Liver (tissue), 3 donors: Measurements from ENCODE around the gene KCNMA1.

Experiments
- EGR1 ChIP-seq, 2 donors: IDR thresholded peaks; 2 replicates each; pipeline ENCODE4 v1.6.1; 2016 to 2018; ENCODE audit warnings: antibody characterized with exemption in 2 of 2, low read depth in 2 of 2
- FOXA1 ChIP-seq: IDR thresholded peaks from 2 replicates; pipeline ENCODE4 v1.6.1; 2016; ENCODE audit warnings: antibody characterized with exemption
- GABPA ChIP-seq, 2 donors: IDR thresholded peaks in 1 of 2; conservative IDR thresholded peaks in 1 of 2; 2 replicates each; pipeline ENCODE4 v1.6.1; 2016; ENCODE audit warnings: antibody characterized with exemption in 2 of 2, mild to moderate bottlenecking in 1 of 2, moderate library complexity in 1 of 2
- JUND ChIP-seq, 2 donors: IDR thresholded peaks; 2 replicates each; pipeline ENCODE4 v1.6.1; 2016; ENCODE audit warnings: antibody characterized with exemption in 2 of 2
- RAD21 ChIP-seq, 2 donors: IDR thresholded peaks; 2 replicates each; pipeline ENCODE4 v1.6.1; 2016; ENCODE audit warnings: antibody characterized with exemption in 2 of 2, mild to moderate bottlenecking in 2 of 2
- RXRA ChIP-seq, 2 donors: IDR thresholded peaks; 2 replicates each; pipeline ENCODE4 v1.6.1; 2017 to 2018; ENCODE audit warnings: antibody characterized with exemption in 2 of 2, mild to moderate bottlenecking in 1 of 2
- SP1 ChIP-seq: IDR thresholded peaks from 2 replicates; pipeline ENCODE4 v1.6.1; 2018; ENCODE audit warnings: antibody characterized with exemption, mild to moderate bottlenecking
- TAF1 ChIP-seq: conservative IDR thresholded peaks from 2 replicates; pipeline ENCODE4 v1.6.1; 2016; ENCODE audit warnings: antibody characterized with exemption, mild to moderate bottlenecking
- YY1 ChIP-seq: IDR thresholded peaks from 2 replicates; pipeline ENCODE4 v1.6.1; 2016; ENCODE audit warnings: antibody characterized with exemption, mild to moderate bottlenecking
- TF ChIP-seq, protein P1 (sequence below): IDR thresholded peaks from 2 replicates; pipeline ENCODE4 v1.6.1; 2016; ENCODE audit warnings: antibody characterized with exemption
- TF ChIP-seq, protein P2 (sequence below): IDR thresholded peaks from 2 replicates; pipeline ENCODE4 v1.6.1; 2016; ENCODE audit warnings: antibody characterized with exemption, mild to moderate bottlenecking
- TF ChIP-seq, protein P3 (sequence below): fragments of 150-350 bp; IDR thresholded peaks from 2 replicates; pipeline ENCODE4 v1.5.1; 2017; ENCODE audit warnings: improper control_type of control experiment, low read depth, low read length; ENCODE audit not compliant: missing input control
- TF ChIP-seq, protein P4 (sequence below): IDR thresholded peaks from 2 replicates; pipeline ENCODE4 v1.6.1; 2016; ENCODE audit warnings: antibody characterized with exemption
- TF ChIP-seq, protein P5 (sequence below): IDR thresholded peaks from 2 replicates; pipeline ENCODE4 v1.6.1; 2016; ENCODE audit warnings: antibody characterized with exemption
- donor health status: healthy.
- donor health status: healthy.

DNA sequence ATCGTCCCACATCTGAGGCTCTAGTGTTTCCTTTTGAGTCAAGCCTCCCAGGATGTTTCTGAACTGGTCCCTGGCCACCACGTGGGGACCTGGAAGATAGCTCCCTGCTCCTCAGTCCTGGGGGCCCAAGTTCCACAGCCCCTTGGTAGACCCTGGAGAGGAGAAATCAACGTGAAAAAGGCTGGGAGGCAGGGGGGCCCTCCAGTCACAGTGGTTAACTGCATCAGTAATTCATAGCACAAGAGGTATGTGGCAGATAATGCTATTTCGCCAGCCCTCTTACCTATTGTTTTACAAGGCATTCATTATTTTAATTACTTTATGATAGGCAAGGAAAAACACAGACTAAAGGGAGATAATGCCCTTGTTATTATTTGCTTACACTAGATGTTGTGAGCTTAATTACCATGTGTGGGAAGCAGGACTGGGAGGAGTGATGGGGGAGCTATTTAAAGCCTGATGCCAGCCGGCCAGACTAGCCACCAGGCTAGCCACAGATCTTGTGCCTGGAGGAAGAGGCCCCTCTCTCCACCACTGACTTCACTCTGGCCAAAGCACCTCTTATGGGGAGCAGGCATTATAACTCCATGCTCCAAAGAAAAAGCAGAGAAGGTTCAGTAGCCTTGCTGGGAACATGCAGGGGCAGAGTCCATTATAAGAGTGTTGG is 230.7 kb downstream of the KCNMA1 start:
- TF ChIP-seq, protein P1, sequence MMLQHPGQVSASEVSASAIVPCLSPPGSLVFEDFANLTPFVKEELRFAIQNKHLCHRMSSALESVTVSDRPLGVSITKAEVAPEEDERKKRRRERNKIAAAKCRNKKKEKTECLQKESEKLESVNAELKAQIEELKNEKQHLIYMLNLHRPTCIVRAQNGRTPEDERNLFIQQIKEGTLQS: no peak
- TF ChIP-seq SP1: no peak
- TF ChIP-seq TAF1: no peak
- TF ChIP-seq, protein P2, sequence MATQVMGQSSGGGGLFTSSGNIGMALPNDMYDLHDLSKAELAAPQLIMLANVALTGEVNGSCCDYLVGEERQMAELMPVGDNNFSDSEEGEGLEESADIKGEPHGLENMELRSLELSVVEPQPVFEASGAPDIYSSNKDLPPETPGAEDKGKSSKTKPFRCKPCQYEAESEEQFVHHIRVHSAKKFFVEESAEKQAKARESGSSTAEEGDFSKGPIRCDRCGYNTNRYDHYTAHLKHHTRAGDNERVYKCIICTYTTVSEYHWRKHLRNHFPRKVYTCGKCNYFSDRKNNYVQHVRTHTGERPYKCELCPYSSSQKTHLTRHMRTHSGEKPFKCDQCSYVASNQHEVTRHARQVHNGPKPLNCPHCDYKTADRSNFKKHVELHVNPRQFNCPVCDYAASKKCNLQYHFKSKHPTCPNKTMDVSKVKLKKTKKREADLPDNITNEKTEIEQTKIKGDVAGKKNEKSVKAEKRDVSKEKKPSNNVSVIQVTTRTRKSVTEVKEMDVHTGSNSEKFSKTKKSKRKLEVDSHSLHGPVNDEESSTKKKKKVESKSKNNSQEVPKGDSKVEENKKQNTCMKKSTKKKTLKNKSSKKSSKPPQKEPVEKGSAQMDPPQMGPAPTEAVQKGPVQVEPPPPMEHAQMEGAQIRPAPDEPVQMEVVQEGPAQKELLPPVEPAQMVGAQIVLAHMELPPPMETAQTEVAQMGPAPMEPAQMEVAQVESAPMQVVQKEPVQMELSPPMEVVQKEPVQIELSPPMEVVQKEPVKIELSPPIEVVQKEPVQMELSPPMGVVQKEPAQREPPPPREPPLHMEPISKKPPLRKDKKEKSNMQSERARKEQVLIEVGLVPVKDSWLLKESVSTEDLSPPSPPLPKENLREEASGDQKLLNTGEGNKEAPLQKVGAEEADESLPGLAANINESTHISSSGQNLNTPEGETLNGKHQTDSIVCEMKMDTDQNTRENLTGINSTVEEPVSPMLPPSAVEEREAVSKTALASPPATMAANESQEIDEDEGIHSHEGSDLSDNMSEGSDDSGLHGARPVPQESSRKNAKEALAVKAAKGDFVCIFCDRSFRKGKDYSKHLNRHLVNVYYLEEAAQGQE: no peak
- TF ChIP-seq, protein P3, sequence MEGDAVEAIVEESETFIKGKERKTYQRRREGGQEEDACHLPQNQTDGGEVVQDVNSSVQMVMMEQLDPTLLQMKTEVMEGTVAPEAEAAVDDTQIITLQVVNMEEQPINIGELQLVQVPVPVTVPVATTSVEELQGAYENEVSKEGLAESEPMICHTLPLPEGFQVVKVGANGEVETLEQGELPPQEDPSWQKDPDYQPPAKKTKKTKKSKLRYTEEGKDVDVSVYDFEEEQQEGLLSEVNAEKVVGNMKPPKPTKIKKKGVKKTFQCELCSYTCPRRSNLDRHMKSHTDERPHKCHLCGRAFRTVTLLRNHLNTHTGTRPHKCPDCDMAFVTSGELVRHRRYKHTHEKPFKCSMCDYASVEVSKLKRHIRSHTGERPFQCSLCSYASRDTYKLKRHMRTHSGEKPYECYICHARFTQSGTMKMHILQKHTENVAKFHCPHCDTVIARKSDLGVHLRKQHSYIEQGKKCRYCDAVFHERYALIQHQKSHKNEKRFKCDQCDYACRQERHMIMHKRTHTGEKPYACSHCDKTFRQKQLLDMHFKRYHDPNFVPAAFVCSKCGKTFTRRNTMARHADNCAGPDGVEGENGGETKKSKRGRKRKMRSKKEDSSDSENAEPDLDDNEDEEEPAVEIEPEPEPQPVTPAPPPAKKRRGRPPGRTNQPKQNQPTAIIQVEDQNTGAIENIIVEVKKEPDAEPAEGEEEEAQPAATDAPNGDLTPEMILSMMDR: no peak
- TF ChIP-seq, protein P4, sequence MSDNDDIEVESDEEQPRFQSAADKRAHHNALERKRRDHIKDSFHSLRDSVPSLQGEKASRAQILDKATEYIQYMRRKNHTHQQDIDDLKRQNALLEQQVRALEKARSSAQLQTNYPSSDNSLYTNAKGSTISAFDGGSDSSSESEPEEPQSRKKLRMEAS: no peak
- TF ChIP-seq RAD21 (IDR thresholded peaks at IDR 0.05): no peak
- no peak for TF ChIP-seq GABPA (IDR thresholded peaks at IDR 0.05 in 1 of 2, conservative IDR thresholded peaks at IDR 0.05 in 1 of 2)
- no peak for TF ChIP-seq YY1
- no peak for TF ChIP-seq JUND (IDR thresholded peaks at IDR 0.05)
- no peak for TF ChIP-seq EGR1 (IDR thresholded peaks at IDR 0.05; ENCODE audit: low read depth in 2 of 2)
- TF ChIP-seq RXRA (IDR thresholded peaks at IDR 0.05): no peak
- TF ChIP-seq FOXA1: no peak
- TF ChIP-seq, protein P5, sequence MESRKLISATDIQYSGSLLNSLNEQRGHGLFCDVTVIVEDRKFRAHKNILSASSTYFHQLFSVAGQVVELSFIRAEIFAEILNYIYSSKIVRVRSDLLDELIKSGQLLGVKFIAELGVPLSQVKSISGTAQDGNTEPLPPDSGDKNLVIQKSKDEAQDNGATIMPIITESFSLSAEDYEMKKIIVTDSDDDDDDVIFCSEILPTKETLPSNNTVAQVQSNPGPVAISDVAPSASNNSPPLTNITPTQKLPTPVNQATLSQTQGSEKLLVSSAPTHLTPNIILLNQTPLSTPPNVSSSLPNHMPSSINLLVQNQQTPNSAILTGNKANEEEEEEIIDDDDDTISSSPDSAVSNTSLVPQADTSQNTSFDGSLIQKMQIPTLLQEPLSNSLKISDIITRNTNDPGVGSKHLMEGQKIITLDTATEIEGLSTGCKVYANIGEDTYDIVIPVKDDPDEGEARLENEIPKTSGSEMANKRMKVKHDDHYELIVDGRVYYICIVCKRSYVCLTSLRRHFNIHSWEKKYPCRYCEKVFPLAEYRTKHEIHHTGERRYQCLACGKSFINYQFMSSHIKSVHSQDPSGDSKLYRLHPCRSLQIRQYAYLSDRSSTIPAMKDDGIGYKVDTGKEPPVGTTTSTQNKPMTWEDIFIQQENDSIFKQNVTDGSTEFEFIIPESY: no peak
